Activated CD4-positive, CD25-positive, alpha-beta regulatory T cell treated with anti-CD3 and anti-CD28 coated beads, Interleukin-2, amount 50 U/mL, for 72 hours (primary cell): ENCODE measurements around the gene CELSR1.

Experiments used
- DNase-seq: peaks from one replicate; pipeline ENCODE4 v3.0.0; 2021

CELSR1 gene

GRCh38 chr22:46360097-46360496, 177.3 kb downstream of the CELSR1 start:
- DNase-seq = no peak

- DNase-seq = no peak
Measured at GRCh38 chr22:46359362-46359761, 178.1 kb downstream of the CELSR1 start.

GRCh38 chr22:46358766-46359165, 178.7 kb downstream of the CELSR1 start:
- DNase-seq = no peak

GRCh38 chr22:46357711-46358520, 179.5 kb downstream of the CELSR1 start:
- no peak for DNase-seq

- DNase-seq = no peak
Measured at GRCh38 chr22:46356496-46357480, 180.6 kb downstream of the CELSR1 start.

- DNase-seq = no peak
Measured at GRCh38 chr22:46355996-46356471, 181.4 kb downstream of the CELSR1 start.

- DNase-seq = peak; percentile 55
Measured at GRCh38 chr22:46355369-46355995, 181.9 kb downstream of the CELSR1 start.

GRCh38 chr22:46354993-46355305, 182.5 kb downstream of the CELSR1 start:
- no peak for DNase-seq

- DNase-seq = no peak
Measured at GRCh38 chr22:46354176-46354992, 183.0 kb downstream of the CELSR1 start.

GRCh38 chr22:46353483-46354105, 183.8 kb downstream of the CELSR1 start:
- DNase-seq = no peak

GRCh38 chr22:46352691-46353386, 184.6 kb downstream of the CELSR1 start:
- no peak for DNase-seq

- no peak for DNase-seq
Measured at GRCh38 chr22:46352276-46352675, 185.1 kb downstream of the CELSR1 start.

- DNase-seq = no peak
Measured at GRCh38 chr22:46351767-46352166, 185.7 kb downstream of the CELSR1 start.

GRCh38 chr22:46351131-46351735, 186.2 kb downstream of the CELSR1 start:
- no peak for DNase-seq

- no peak for DNase-seq
Measured at GRCh38 chr22:46350646-46351045, 186.8 kb downstream of the CELSR1 start.

GRCh38 chr22:46350121-46350520, 187.3 kb downstream of the CELSR1 start:
- DNase-seq = no peak

- DNase-seq = no peak
Measured at GRCh38 chr22:46349681-46350080, 187.7 kb downstream of the CELSR1 start.

GRCh38 chr22:46349238-46349637, 188.2 kb downstream of the CELSR1 start:
- no peak for DNase-seq

- no peak for DNase-seq
Measured at GRCh38 chr22:46348099-46348695, 189.2 kb downstream of the CELSR1 start.

GRCh38 chr22:46347646-46348045, 189.8 kb downstream of the CELSR1 start:
- no peak for DNase-seq
